Cardiac muscle cell (in vitro differentiated cells and primary cell): ENCODE measurements around the gene SEC24B. TPM values are rescaled to one million over a fixed set of nuclear protein-coding genes. Genes with fewer than 3 reads are reported as not detected.

Source experiments
- DNase-seq, 2 donors: peaks; one replicate each; pipeline versions ENCODE4 v3.0.0 to v3.0.0-alpha.2; 2010 to 2017; ENCODE audit warnings: low read depth in 1 of 2, low spot score in 1 of 2
- H3K27ac ChIP-seq: fragments of 200-600 bp; sonication (generic); 2 replicates; pipeline ENCODE4 v1.5.1; 2016
- H3K27me3 ChIP-seq: fragments of 200-600 bp; sonication (generic); 2 replicates; pipeline ENCODE4 v1.6.0; 2016; ENCODE audit warnings: control low read depth
- H3K36me3 ChIP-seq: fragments of 200-600 bp; sonication (generic); 2 replicates; pipeline ENCODE4 v1.5.1; 2016; ENCODE audit warnings: control low read depth
- H3K4me1 ChIP-seq: fragments of 200-600 bp; sonication (generic); 2 replicates; pipeline ENCODE4 v1.8.1; 2017; ENCODE audit warnings: low read depth, mild to moderate bottlenecking, mixed run types
- H3K4me3 ChIP-seq: fragments of 200-600 bp; sonication (generic); 2 replicates; pipeline ENCODE4 v1.5.1; 2016; ENCODE audit warnings: mild to moderate bottlenecking
- H3K9me3 ChIP-seq: fragments of 200-600 bp; sonication (generic); 2 replicates; pipeline ENCODE4 v1.5.1; 2017; ENCODE audit warnings: low read depth, mild to moderate bottlenecking, control low read depth
- polyA plus RNA-seq: library from polyadenylated mRNA; unstranded; fragments of >200 nt; fragmentation: Nextera tagmentation; extraction: Ambion mirVana; gene quantifications from 2 replicates; pipeline ENCODE4 v1.2.1, GENCODE V29; 2016
- total RNA-seq: library from RNA; depleted of rRNA; stranded (reverse); fragments of >200 nt; gene quantifications from 2 replicates; pipeline ENCODE4 v1.2.3, GENCODE V29; 2016
- TF ChIP-seq, protein P1 (sequence below): IDR thresholded peaks from 2 replicates; pipeline ENCODE4 v1.5.1; 2012; ENCODE audit warnings: low read depth, mild to moderate bottlenecking, low read length

Gene SEC24B
- total and polyA plus RNA-seq, 2 experiments from 2014 or later, result 25.4 to 31.4 TPM

DNA sequence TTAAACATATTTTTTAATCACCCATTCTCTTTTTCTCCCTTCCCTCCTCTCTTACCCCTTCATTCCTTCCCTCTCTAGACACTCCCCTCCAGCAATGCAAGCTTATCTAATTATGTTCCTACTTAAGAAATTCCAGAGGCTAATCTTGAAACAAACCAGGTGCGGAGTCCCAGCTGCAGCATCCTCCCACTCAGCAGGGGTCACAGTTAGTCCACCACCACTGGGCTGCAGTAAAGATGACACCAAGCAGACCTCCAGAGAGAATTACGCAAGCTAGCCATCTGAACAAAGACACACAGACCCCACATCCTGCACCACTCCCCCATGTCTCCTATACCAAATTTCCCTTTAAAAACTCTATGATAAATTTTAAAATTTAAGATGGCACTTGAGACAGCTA is 13.9 kb upstream of the SEC24B start:
- no peaks in the 10 kb centered on the region for H3K9me3 ChIP-seq
- no peak overlapping the region for H3K27ac ChIP-seq
- H3K4me1 ChIP-seq, result peaks cover 11% of the 10 kb centered on the region
- TF ChIP-seq, protein P1, sequence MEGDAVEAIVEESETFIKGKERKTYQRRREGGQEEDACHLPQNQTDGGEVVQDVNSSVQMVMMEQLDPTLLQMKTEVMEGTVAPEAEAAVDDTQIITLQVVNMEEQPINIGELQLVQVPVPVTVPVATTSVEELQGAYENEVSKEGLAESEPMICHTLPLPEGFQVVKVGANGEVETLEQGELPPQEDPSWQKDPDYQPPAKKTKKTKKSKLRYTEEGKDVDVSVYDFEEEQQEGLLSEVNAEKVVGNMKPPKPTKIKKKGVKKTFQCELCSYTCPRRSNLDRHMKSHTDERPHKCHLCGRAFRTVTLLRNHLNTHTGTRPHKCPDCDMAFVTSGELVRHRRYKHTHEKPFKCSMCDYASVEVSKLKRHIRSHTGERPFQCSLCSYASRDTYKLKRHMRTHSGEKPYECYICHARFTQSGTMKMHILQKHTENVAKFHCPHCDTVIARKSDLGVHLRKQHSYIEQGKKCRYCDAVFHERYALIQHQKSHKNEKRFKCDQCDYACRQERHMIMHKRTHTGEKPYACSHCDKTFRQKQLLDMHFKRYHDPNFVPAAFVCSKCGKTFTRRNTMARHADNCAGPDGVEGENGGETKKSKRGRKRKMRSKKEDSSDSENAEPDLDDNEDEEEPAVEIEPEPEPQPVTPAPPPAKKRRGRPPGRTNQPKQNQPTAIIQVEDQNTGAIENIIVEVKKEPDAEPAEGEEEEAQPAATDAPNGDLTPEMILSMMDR, result no peak
- DNase-seq, result peak; percentile 58 to 75
- H3K4me3 ChIP-seq, result no peak overlapping the region
- H3K36me3 ChIP-seq, result no peaks in the 10 kb centered on the region
- no peaks in the 10 kb centered on the region for H3K27me3 ChIP-seq

DNA sequence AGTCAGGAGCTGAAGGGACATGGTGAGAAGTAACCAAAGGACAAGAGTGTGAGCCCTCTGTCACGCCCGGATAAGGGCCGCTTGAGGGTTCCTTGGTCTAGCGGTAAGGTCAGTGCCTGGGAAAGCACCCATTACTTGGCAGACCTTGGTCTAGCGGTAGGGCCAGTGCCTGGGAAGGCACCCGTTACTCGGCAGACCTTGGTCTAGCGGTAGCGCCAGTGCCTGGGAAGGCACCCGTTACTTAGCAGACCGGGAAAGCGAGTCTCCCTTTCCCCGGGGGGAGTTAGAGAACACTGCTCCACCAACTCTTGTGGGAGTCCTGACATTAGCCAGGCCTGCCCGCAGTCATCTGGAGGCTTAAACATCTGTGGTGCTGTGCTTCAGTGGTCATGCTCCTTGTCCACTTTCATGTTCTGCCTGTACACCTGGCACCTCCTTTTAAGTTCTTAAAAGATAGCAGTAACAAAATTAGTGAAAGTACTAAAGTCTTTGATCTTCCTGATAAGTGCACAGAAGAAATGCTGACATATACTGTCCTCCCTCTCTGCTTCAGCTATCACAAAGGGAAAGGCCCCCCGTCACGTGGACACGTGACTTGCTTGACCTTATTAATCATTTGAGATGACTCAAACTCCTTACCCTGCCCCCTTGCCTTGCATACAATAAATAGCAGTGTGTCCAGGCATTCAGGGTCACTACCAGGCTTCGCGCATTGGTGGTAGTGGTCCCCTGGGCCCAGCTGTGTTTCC is 9.3 kb upstream of the SEC24B start:
- TF ChIP-seq, protein P1, result no peak
- H3K36me3 ChIP-seq, result no peaks in the 10 kb centered on the region
- no peaks in the 10 kb centered on the region for H3K9me3 ChIP-seq
- DNase-seq, result no peak
- no peaks in the 10 kb centered on the region for H3K27me3 ChIP-seq
- H3K4me3 ChIP-seq, result no peak overlapping the region
- H3K4me1 ChIP-seq, result peaks cover 7% of the 10 kb centered on the region
- no peak overlapping the region for H3K27ac ChIP-seq

DNA sequence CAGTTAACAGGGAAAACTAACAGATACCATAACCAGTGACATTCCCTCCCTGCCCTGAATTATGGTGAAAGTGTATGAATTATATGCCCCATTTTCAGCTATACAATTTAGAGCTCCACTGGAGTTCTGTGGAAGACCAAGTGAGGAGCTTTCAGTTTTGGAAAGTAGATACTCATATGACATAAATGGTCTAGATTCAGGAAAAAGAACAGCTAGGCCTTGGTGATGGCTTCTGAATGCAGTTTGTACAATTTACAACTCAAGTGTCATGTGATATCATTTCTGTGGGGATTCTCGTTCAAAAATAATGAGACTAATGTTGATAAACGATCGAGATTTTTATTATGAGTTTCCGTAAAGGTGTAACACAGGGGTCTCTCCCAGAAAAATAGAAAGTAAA is 8.2 kb upstream of the SEC24B start:
- H3K9me3 ChIP-seq, result no peaks in the 10 kb centered on the region
- no peak overlapping the region for H3K4me3 ChIP-seq
- no peaks in the 10 kb centered on the region for H3K27me3 ChIP-seq
- TF ChIP-seq, protein P1, result no peak
- no peak for DNase-seq
- H3K27ac ChIP-seq, result no peak overlapping the region
- H3K36me3 ChIP-seq, result no peaks in the 10 kb centered on the region
- H3K4me1 ChIP-seq, result no peaks in the 10 kb centered on the region

DNA sequence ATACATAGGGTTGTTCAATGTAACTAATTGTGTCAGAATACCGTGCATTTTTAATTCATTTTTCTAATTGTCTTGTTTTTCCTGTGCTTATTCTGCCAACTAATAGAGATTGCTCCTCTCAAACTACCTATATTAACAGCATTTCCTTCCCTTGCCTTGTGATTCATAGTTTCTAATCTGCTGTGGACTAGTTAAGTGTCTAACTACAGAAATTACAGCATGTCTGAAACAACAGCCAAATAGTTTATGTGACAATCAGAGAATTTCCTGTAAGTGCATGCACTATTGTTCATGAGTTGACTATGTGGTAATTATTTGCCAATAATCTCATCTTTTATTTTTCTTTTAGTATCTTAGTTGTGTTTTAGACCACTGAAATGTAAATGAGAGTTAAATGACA is 4.1 kb upstream of the SEC24B start:
- no peak overlapping the region for H3K27ac ChIP-seq
- H3K27me3 ChIP-seq, result no peaks in the 10 kb centered on the region
- peak in 1 of 2 donors; percentile 57 for DNase-seq
- no peaks in the 10 kb centered on the region for H3K9me3 ChIP-seq
- no peak overlapping the region for H3K4me3 ChIP-seq
- TF ChIP-seq, protein P1, result no peak
- H3K36me3 ChIP-seq, result no peaks in the 10 kb centered on the region
- H3K4me1 ChIP-seq, result peaks cover 8% of the 10 kb centered on the region

DNA sequence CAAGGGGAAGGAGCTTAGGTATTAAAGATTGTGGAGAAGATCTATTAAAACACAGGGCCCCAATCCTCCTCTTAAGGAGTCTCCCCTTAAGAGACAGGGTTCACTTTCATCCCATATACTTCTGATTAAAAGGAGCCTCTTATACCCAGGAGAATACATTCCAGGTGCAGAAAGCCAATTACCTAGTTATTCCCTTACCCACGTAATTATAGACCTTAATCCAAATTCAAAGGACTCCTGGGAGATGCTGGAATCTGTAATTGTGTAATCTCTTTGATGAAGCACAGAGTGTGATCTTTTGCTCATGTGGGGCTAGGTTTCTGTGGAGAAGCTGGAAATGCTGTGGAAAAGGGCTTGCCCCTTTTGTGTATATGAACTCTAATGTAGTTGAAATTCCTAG is 1.4 kb upstream of the SEC24B start:
- DNase-seq, result no peak
- peak overlapping the region; percentile 95 for H3K27ac ChIP-seq
- H3K4me3 ChIP-seq, result no peak overlapping the region
- TF ChIP-seq, protein P1, result no peak
- H3K36me3 ChIP-seq, result no peaks in the 10 kb centered on the region
- H3K27me3 ChIP-seq, result no peaks in the 10 kb centered on the region
- H3K9me3 ChIP-seq, result no peaks in the 10 kb centered on the region
- H3K4me1 ChIP-seq, result peaks cover 29% of the 10 kb centered on the region
